Measurements from ENCODE around the gene AHRR. TPM values are rescaled to one million over a fixed set of nuclear protein-coding genes. Genes with fewer than 3 reads are reported as not detected.

Gene AHRR
- total RNA-seq, 2 donors from 2014 or later = 0.12 to 0.30 TPM

DNA sequence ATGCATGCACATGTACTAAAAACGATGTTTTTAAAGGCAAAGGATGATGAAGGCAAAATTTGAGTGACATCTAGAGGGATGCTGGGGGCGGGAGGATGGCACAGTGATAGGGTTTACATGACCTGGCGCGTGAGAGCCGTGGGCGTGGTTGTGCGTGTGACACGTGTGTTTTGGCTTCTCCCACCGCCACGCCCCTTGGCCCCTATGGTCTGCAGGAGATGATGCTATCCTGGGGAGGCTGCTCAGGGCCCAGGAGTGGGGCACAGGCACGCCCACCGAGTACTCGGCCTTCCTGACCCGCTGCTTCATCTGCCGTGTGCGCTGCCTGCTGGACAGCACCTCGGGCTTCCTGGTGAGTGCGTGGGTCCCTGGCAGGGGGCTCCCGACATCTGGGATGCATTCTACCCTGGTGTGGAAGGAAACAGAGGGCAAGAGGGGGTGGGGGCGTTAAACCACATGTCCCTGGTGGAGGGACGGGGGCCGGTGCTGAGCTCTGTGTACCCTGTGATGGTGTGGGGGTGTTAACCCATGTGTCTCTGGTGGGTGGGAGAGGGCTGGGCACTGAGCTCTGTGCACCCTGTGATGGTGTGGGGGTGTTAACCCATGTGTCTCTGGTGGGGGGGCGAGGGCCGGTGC, 102.2 kb downstream of the AHRR start:
- no peaks in the 10 kb centered on the region for H3K4me1 ChIP-seq
- no peak overlapping the region for H3K4me3 ChIP-seq
- H3K9me3 ChIP-seq = no peaks in the 10 kb centered on the region
- H3K36me3 ChIP-seq = no peaks in the 10 kb centered on the region
- no peak for DNase-seq (ENCODE audit: low spot score)
- no peak overlapping the region for H3K27ac ChIP-seq
- TF ChIP-seq, protein P1, sequence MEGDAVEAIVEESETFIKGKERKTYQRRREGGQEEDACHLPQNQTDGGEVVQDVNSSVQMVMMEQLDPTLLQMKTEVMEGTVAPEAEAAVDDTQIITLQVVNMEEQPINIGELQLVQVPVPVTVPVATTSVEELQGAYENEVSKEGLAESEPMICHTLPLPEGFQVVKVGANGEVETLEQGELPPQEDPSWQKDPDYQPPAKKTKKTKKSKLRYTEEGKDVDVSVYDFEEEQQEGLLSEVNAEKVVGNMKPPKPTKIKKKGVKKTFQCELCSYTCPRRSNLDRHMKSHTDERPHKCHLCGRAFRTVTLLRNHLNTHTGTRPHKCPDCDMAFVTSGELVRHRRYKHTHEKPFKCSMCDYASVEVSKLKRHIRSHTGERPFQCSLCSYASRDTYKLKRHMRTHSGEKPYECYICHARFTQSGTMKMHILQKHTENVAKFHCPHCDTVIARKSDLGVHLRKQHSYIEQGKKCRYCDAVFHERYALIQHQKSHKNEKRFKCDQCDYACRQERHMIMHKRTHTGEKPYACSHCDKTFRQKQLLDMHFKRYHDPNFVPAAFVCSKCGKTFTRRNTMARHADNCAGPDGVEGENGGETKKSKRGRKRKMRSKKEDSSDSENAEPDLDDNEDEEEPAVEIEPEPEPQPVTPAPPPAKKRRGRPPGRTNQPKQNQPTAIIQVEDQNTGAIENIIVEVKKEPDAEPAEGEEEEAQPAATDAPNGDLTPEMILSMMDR (IDR thresholded peaks at IDR 0.05) = no peak
- no peaks in the 10 kb centered on the region for H3K27me3 ChIP-seq

GRCh38 chr5:424301-425110, 103.0 kb downstream of the AHRR start:
- Histone ChIP-seq H3K9me3 (no peaks in the 10 kb centered on the region), H3K4me3 (no peak overlapping the region), H3K27me3 (no peaks in the 10 kb centered on the region), H3K36me3 (no peaks in the 10 kb centered on the region), H3K27ac (no peak overlapping the region), H3K4me1 (peaks cover 0 to 2% of the 10 kb centered on the region in 2 donors)
- TF ChIP-seq, protein P1 (IDR thresholded peaks at IDR 0.05) = no peak
- no peak for DNase-seq (ENCODE audit: low spot score)

- Histone ChIP-seq H3K4me3 (no peak overlapping the region), H3K4me1 (peaks cover 0 to 7% of the 10 kb centered on the region in 2 donors), H3K36me3 (no peaks in the 10 kb centered on the region), H3K27me3 (no peaks in the 10 kb centered on the region), H3K9me3 (no peaks in the 10 kb centered on the region), H3K27ac (no peak overlapping the region)
- TF ChIP-seq, protein P1 (IDR thresholded peaks at IDR 0.05) = no peak
- no peak for DNase-seq (ENCODE audit: low spot score)
These were observed 104.2 kb downstream of the AHRR start for GRCh38 chr5:425714-426113.

- TF ChIP-seq, protein P1 (IDR thresholded peaks at IDR 0.05) = no peak
- no peak for DNase-seq (ENCODE audit: low spot score)
- H3K36me3 ChIP-seq = no peaks in the 10 kb centered on the region
- H3K9me3 ChIP-seq = no peaks in the 10 kb centered on the region
- no peak overlapping the region for H3K4me3 ChIP-seq
- H3K4me1 ChIP-seq = peaks cover 0 to 7% of the 10 kb centered on the region in 2 donors
- H3K27me3 ChIP-seq = no peaks in the 10 kb centered on the region
- no peak overlapping the region for H3K27ac ChIP-seq
These were observed 105.0 kb downstream of the AHRR start for GRCh38 chr5:426392-426976.

DNA sequence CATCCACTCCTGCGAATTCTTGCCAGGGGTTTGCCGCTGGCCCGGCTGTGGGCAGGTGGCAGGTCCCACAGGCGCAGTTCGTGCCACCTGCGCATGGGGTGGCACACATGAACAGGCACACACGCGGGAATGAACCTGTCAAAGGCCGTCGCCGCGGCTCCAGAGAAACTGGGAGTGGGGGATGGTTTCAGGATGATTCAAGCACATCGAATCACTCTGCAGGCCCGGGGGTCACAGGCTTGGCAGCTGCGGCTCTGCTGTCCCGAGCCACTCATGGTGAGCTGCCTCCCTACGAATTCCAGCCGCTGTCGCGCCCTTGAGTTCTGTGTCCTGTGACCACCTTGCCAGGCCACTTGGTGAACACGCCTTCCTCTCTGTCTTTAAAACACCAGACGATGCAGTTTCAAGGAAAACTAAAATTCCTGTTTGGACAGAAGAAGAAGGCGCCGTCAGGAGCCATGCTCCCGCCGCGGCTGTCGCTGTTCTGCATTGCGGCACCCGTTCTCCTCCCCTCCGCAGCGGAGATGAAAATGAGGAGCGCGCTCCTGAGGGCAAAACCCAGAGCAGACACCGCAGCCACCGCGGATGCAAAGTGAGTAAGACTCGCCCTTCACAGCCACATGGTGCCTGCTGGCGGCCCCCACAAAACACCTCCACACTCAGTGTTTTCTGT, 106.0 kb downstream of the AHRR start:
- H3K4me3 ChIP-seq = no peak overlapping the region
- H3K27me3 ChIP-seq = no peaks in the 10 kb centered on the region
- TF ChIP-seq, protein P1 (IDR thresholded peaks at IDR 0.05) = no peak
- DNase-seq (ENCODE audit: low spot score) = no peak
- H3K36me3 ChIP-seq = no peaks in the 10 kb centered on the region
- H3K27ac ChIP-seq = no peak overlapping the region
- H3K9me3 ChIP-seq = no peaks in the 10 kb centered on the region
- H3K4me1 ChIP-seq = peaks cover 0 to 7% of the 10 kb centered on the region in 2 donors
